B cell (primary cell): ENCODE results near the gene NEUROD1. TPM values are rescaled to one million over a fixed set of nuclear protein-coding genes. Genes with fewer than 3 reads are reported as not detected.

Experiments used
- ATAC-seq: fragments of 200-7000 bp; cut with Tn5 transposase; one replicate; pipeline ENCODE4 v1.10.0; 2021; ENCODE audit warnings: low read depth, mild to moderate bottlenecking, moderate number of reproducible peaks, moderate library complexity
- CTCF ChIA-PET: fragments of 350-600 bp; sonication (Branson Sonifier 250); formaldehyde crosslinking; loops from one replicate; lab custom pipeline; 2021; ENCODE audit warnings: antibody characterized with exemption, inconsistent platforms; lab: Charles Lee
- POLR2A ChIA-PET: fragments of 350-600 bp; sonication (Branson Sonifier 250); formaldehyde crosslinking; loops from one replicate; lab custom pipeline; 2021; ENCODE audit warnings: antibody characterized with exemption; lab: Charles Lee
- DNase-seq: peaks from one replicate; pipeline ENCODE4 v3.0.0; 2013
- H2AFZ ChIP-seq: 2 replicates; pipeline ENCODE4 v1.6.1; 2012; ENCODE audit warnings: mild to moderate bottlenecking, low read depth, low read length; ENCODE audit not compliant: insufficient read depth, poor library complexity, severe bottlenecking
- H3K27ac ChIP-seq, 2 donors: 1 replicate in 1 of 2; 2 replicates in 1 of 2; pipeline ENCODE4 v1.5.1; 2012 to 2013; ENCODE audit warnings: low read length in 2 of 2, mild to moderate bottlenecking in 2 of 2, moderate library complexity in 1 of 2
- H3K27me3 ChIP-seq, 4 experiments: fragments of 200-600 bp in 1 of 4; sonication (generic) in 1 of 4; replicated peaks in 1 of 4; 1 replicate in 2 of 4; 2 replicates in 2 of 4; pipeline versions ENCODE4 v1.6.1 to v1.7.0; 2013 to 2016; ENCODE audit warnings: low read length in 3 of 4, mild to moderate bottlenecking in 2 of 4, mixed read lengths in 1 of 4, moderate library complexity in 1 of 4; ENCODE audit not compliant: insufficient read depth in 4 of 4, control insufficient read depth in 3 of 4; ENCODE audit errors: control extremely low read depth in 1 of 4
- H3K36me3 ChIP-seq, 2 experiments: replicated peaks in 1 of 2; 1 replicate in 1 of 2; 2 replicates in 1 of 2; pipeline versions ENCODE4 v1.6.1 to v1.7.1; 2013; ENCODE audit warnings: low read length in 1 of 2; ENCODE audit not compliant: insufficient read depth in 2 of 2, control insufficient read depth in 1 of 2; ENCODE audit errors: control extremely low read depth in 1 of 2, extremely low read depth in 1 of 2
- H3K4me1 ChIP-seq, 2 donors: fragments of 200-600 bp in 1 of 2; sonication (generic) in 1 of 2; 1 replicate in 1 of 2; 2 replicates in 1 of 2; pipeline versions ENCODE4 v1.5.1 to v1.6.1; 2013 to 2017; ENCODE audit warnings: low read length in 2 of 2; ENCODE audit not compliant: control insufficient read depth in 2 of 2, insufficient read depth in 2 of 2
- H3K4me2 ChIP-seq: replicated peaks from 2 replicates; pipeline ENCODE3; 2012; ENCODE audit warnings: mild to moderate bottlenecking, low read depth, low read length; ENCODE audit not compliant: poor library complexity, severe bottlenecking
- H3K4me3 ChIP-seq, 5 experiments: fragments of 200-600 bp in 1 of 5; sonication (generic) in 1 of 5; 1 replicate in 3 of 5; 2 replicates in 2 of 5; pipeline versions ENCODE4 v1.5.1 to v1.7.0; 2011 to 2016; ENCODE audit warnings: low read length in 4 of 5, mild to moderate bottlenecking in 4 of 5, low read depth in 2 of 5, control low read depth in 1 of 5, moderate library complexity in 1 of 5; ENCODE audit not compliant: insufficient read depth in 1 of 5; ENCODE audit errors: control extremely low read depth in 1 of 5, extremely low read depth in 1 of 5
- H3K79me2 ChIP-seq: fragments of 200-600 bp; sonication (generic); one replicate; pipeline ENCODE4 v1.6.0; 2016; ENCODE audit warnings: low read length; ENCODE audit not compliant: control insufficient read depth, insufficient read depth
- H3K9ac ChIP-seq: fragments of 200-600 bp; sonication (generic); 2 replicates; pipeline ENCODE4 v1.6.1; 2017; ENCODE audit warnings: mild to moderate bottlenecking, low read length, moderate library complexity
- H3K9me3 ChIP-seq, 3 donors: one replicate each; pipeline versions ENCODE4 v1.6.1 to v1.7.1; 2013; ENCODE audit warnings: low read length in 2 of 3; ENCODE audit not compliant: control insufficient read depth in 2 of 3, insufficient read depth in 1 of 3; ENCODE audit errors: control extremely low read depth in 1 of 3
- H4K20me1 ChIP-seq: 2 replicates; pipeline ENCODE4 v1.6.0; 2012; ENCODE audit warnings: mild to moderate bottlenecking, low read length; ENCODE audit not compliant: insufficient read depth, control insufficient read depth, poor library complexity, severe bottlenecking
- H3K27ac Mint-ChIP-seq: one replicate; pipeline ENCODE4 v1.8.0; 2021; ENCODE audit warnings: mixed read lengths
- H3K27me3 Mint-ChIP-seq: one replicate; pipeline ENCODE4 v1.8.0; 2021; ENCODE audit warnings: mixed read lengths
- H3K4me1 Mint-ChIP-seq: one replicate; pipeline ENCODE4 v1.8.0; 2021; ENCODE audit warnings: mixed read lengths
- H3K4me3 Mint-ChIP-seq: one replicate; pipeline ENCODE4 v1.8.0; 2021; ENCODE audit warnings: mixed read lengths
- H3K9me3 Mint-ChIP-seq: one replicate; pipeline ENCODE4 v1.8.0; 2022; ENCODE audit warnings: mixed read lengths; ENCODE audit not compliant: insufficient read depth
- EZH2 ChIP-seq: IDR thresholded peaks from 2 replicates; pipeline ENCODE4 v1.6.1; 2012; ENCODE audit warnings: borderline replicate concordance, low read depth, mild to moderate bottlenecking, moderate library complexity, low read length; ENCODE audit not compliant: insufficient read depth, poor library complexity, severe bottlenecking
- WGBS: methylation state at CpG from one replicate; pipeline ENCODE4 v1.1.5; 2013; ENCODE audit warnings: missing lambda C conversion rate; ENCODE audit not compliant: insufficient coverage; 5-methylcytosine and 5-hydroxymethylcytosine counted together
- intact Hi-C: fragments of 100-400 bp; cut with micrococcal nuclease; formaldehyde crosslinking; loops from one replicate; pipeline ENCODE4 v1.10.0; 2022
- polyA plus RNA-seq: library from polyadenylated mRNA; depleted of rRNA; stranded (reverse); fragments of >200 nt; gene quantifications from 2 replicates; pipeline ENCODE4 v1.2.3, GENCODE V29; 2012
- total RNA-seq, 2 donors: library from RNA; stranded (reverse); fragments of 120-200 nt in 1 of 2; gene quantifications; 1 replicate in 1 of 2; 2 replicates in 1 of 2; pipeline versions ENCODE4 v1.2.3 to v1.2.4, GENCODE V29; 2013 to 2022
- TF ChIP-seq, protein P1 (sequence below): fragments of 200-600 bp; IDR thresholded peaks from one replicate; pipeline ENCODE4 v1.8.0; 2022; ENCODE audit warnings: antibody characterized with exemption, mild to moderate bottlenecking

The NEUROD1 gene
- total and polyA plus RNA-seq, 2 donors (not counting 1 experiment from before 2014, with no cell fraction given) = not detected

DNA sequence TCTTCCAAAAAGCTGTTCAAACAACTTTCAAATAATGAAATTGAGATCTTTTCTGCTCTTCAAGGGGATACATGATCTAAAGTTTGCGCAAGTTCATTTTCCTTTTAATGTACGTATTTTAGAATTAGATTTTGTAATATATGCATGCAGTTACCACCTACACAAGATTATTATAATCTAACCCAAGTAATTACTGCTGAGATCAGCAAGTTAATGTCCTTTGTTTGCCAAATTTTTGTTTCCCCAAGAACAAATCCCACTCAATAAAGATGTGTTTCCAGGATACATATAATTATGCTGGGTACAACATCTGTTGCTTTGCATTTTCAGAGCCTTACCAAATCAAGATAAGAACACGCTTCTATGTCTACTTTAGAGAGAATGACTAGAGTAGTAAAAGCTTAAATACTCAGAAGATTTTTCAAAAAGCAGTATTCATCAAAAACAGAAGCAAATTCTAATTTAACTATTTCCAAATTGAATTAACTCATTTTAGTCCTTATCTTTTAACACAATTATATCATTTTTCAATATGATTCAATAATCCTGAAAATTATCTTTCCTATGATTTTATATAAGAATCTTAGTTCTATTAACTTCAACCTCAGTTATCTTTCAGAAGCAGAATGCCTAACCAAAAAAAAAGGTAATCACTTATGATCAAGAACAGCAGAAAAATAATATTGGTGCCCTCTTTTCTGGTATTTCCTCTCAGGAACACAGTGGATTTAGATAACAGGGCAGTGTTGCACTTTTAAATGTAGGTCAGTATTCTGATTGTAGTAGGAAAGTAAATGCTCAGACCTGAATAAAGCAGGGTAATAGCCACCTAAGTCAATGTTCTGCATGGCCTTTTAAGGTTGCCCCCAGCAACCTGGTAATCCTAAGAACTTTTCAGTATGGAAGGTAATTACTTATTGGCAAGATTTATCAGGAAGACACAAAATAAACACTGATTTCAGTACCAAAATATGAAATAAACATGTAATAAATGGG is 51.4 kb downstream of the NEUROD1 start:
- Mint-ChIP-seq H3K27ac (no peak overlapping the region), H3K27me3 (peaks cover 31% of the 10 kb centered on the region), H3K9me3 (no peaks in the 10 kb centered on the region), H3K4me1 (no peaks in the 10 kb centered on the region), H3K4me3 (no peak overlapping the region)
- ATAC-seq = no peak
- Histone ChIP-seq H3K36me3 (no peaks in the 10 kb centered on the region), H3K79me2 (no peaks in the 10 kb centered on the region), H3K9ac (no peak overlapping the region), H3K4me2 (no peak overlapping the region), H2AFZ (no peak overlapping the region), H4K20me1 (no peaks in the 10 kb centered on the region), H3K9me3 (no peaks in the 10 kb centered on the region), H3K27ac (no peak overlapping the region), H3K4me1 (no peaks in the 10 kb centered on the region), H3K4me3 (no peak overlapping the region), H3K27me3 (peaks cover 0 to 5% (median 3%) of the 10 kb centered on the region in 4 experiments)
- DNase-seq = no peak
- no peak for TF ChIP-seq EZH2
- TF ChIP-seq, protein P1, sequence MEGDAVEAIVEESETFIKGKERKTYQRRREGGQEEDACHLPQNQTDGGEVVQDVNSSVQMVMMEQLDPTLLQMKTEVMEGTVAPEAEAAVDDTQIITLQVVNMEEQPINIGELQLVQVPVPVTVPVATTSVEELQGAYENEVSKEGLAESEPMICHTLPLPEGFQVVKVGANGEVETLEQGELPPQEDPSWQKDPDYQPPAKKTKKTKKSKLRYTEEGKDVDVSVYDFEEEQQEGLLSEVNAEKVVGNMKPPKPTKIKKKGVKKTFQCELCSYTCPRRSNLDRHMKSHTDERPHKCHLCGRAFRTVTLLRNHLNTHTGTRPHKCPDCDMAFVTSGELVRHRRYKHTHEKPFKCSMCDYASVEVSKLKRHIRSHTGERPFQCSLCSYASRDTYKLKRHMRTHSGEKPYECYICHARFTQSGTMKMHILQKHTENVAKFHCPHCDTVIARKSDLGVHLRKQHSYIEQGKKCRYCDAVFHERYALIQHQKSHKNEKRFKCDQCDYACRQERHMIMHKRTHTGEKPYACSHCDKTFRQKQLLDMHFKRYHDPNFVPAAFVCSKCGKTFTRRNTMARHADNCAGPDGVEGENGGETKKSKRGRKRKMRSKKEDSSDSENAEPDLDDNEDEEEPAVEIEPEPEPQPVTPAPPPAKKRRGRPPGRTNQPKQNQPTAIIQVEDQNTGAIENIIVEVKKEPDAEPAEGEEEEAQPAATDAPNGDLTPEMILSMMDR = no peak
- no CpG with 5 or more reads among the region's 3 CpGs for WGBS
- ChIA-PET CTCF (no interaction called here), POLR2A (no interaction called here)
- intact Hi-C loops = no loop called here

DNA sequence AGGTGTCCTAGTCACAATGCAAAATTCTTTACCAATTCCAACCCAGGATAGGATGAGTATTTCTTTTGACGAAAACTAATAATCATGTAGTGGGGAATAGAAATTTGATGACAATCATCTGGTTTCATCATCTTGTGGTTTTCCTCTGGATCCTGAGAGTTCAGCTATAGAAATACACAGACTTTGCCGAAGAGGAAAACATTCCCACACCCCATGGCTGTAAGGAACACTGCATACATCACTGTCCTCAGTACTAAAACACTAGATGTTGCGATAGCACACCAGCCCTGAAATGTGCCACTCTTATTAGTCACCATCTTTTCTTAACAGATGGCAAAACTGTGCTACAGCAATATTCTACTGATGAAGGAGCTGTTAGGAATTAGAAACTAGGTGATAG is 52.8 kb downstream of the NEUROD1 start:
- DNase-seq = no peak
- H3K4me1 ChIP-seq = no peaks in the 10 kb centered on the region
- no peak overlapping the region for H2AFZ ChIP-seq
- H3K79me2 ChIP-seq = no peaks in the 10 kb centered on the region
- CTCF ChIA-PET = no interaction called here
- H4K20me1 ChIP-seq = no peaks in the 10 kb centered on the region
- WGBS = 83% methylated on average over 1 of the region's 3 CpGs
- H3K36me3 ChIP-seq = no peaks in the 10 kb centered on the region
- H3K4me2 ChIP-seq = no peak overlapping the region
- TF ChIP-seq EZH2 = no peak
- TF ChIP-seq, protein P1 = no peak
- intact Hi-C loops = no loop called here
- peaks cover 30% of the 10 kb centered on the region for H3K27me3 Mint-ChIP-seq
- H3K4me3 Mint-ChIP-seq = no peak overlapping the region
- POLR2A ChIA-PET = no interaction called here
- no peak overlapping the region for H3K27ac ChIP-seq
- no peaks in the 10 kb centered on the region for H3K9me3 ChIP-seq
- no peak overlapping the region for H3K9ac ChIP-seq
- H3K4me1 Mint-ChIP-seq = no peaks in the 10 kb centered on the region
- no peak for ATAC-seq
- H3K9me3 Mint-ChIP-seq = no peaks in the 10 kb centered on the region
- peaks cover 0 to 5% (median 3%) of the 10 kb centered on the region in 4 experiments for H3K27me3 ChIP-seq
- no peak overlapping the region for H3K4me3 ChIP-seq
- H3K27ac Mint-ChIP-seq = no peak overlapping the region
